Astrocyte (in vitro differentiated cells and primary cell): Measurements from ENCODE around the gene GCK. TPM values are rescaled to one million over a fixed set of nuclear protein-coding genes. Genes with fewer than 3 reads are reported as not detected.

ENCODE experiments used
- DNase-seq: peaks from one replicate; pipeline ENCODE4 v3.0.0-alpha.2; 2010; ENCODE audit warnings: low read depth
- FAIRE-seq: peaks from 2 replicates; lab custom pipeline; 2011; peaks lifted over from hg19 to GRCh38; lab: Jason Lieb, UNC
- H2AFZ ChIP-seq: 2 replicates; pipeline ENCODE4 v1.6.0; 2012; ENCODE audit warnings: low read depth, low read length, inconsistent platforms
- H3K27ac ChIP-seq: 2 replicates; pipeline ENCODE4 v1.5.1; 2011; ENCODE audit warnings: low read depth, low read length, inconsistent platforms
- H3K27me3 ChIP-seq: 2 replicates; pipeline ENCODE4 v1.6.0; 2011; ENCODE audit warnings: low read length, inconsistent platforms; ENCODE audit not compliant: insufficient read depth
- H3K36me3 ChIP-seq: 2 replicates; pipeline ENCODE4 v1.5.1; 2011; ENCODE audit warnings: low read length, inconsistent platforms; ENCODE audit not compliant: insufficient read depth
- H3K4me1 ChIP-seq: 2 replicates; pipeline ENCODE4 v1.5.1; 2011; ENCODE audit warnings: low read length, inconsistent platforms; ENCODE audit not compliant: insufficient read depth
- H3K4me2 ChIP-seq: 2 replicates; pipeline ENCODE4 v1.6.0; 2012; ENCODE audit warnings: low read length, inconsistent platforms
- H3K4me3 ChIP-seq: 2 replicates; pipeline ENCODE4 v1.5.1; 2011; ENCODE audit warnings: low read depth, mild to moderate bottlenecking, low read length, inconsistent platforms; ENCODE audit not compliant: insufficient read depth
- H3K79me2 ChIP-seq: 2 replicates; pipeline ENCODE4 v1.6.0; 2012; ENCODE audit warnings: mild to moderate bottlenecking, low read length, inconsistent platforms; ENCODE audit not compliant: insufficient read depth
- H3K9ac ChIP-seq: 2 replicates; pipeline ENCODE4 v1.6.0; 2012; ENCODE audit warnings: mild to moderate bottlenecking, low read length, inconsistent platforms
- H3K9me3 ChIP-seq: 2 replicates; pipeline ENCODE4 v1.5.1; 2012; ENCODE audit warnings: low read depth, mild to moderate bottlenecking, low read length, inconsistent platforms; ENCODE audit not compliant: insufficient read depth
- H4K20me1 ChIP-seq: 2 replicates; pipeline ENCODE4 v1.6.0; 2012; ENCODE audit warnings: low read length, inconsistent platforms; ENCODE audit not compliant: insufficient read depth
- H3K27ac Mint-ChIP-seq: one replicate; pipeline ENCODE4 v1.8.0; 2021; ENCODE audit warnings: mild to moderate bottlenecking, mixed read lengths; ENCODE audit not compliant: unreplicated experiment
- H3K27me3 Mint-ChIP-seq: one replicate; pipeline ENCODE4 v1.8.0; 2021; ENCODE audit warnings: low read depth, mixed read lengths; ENCODE audit not compliant: unreplicated experiment
- H3K36me3 Mint-ChIP-seq: one replicate; pipeline ENCODE4 v1.8.0; 2021; ENCODE audit warnings: low read depth, mixed read lengths; ENCODE audit not compliant: unreplicated experiment
- H3K4me1 Mint-ChIP-seq: one replicate; pipeline ENCODE4 v1.8.0; 2021; ENCODE audit warnings: low read depth, mixed read lengths; ENCODE audit not compliant: unreplicated experiment
- H3K4me3 Mint-ChIP-seq: one replicate; pipeline ENCODE4 v1.8.0; 2021; ENCODE audit warnings: mild to moderate bottlenecking, moderate library complexity, mixed read lengths; ENCODE audit not compliant: unreplicated experiment
- H3K9me3 Mint-ChIP-seq: one replicate; pipeline ENCODE4 v1.8.0; 2021; ENCODE audit warnings: mild to moderate bottlenecking, mixed read lengths; ENCODE audit not compliant: unreplicated experiment
- EZH2 ChIP-seq: IDR thresholded peaks from 2 replicates; pipeline ENCODE4 v1.6.1; 2012; ENCODE audit warnings: mild to moderate bottlenecking, low read length, inconsistent platforms; ENCODE audit not compliant: insufficient read depth
- total RNA-seq: library from RNA; stranded (reverse); gene quantifications from 2 replicates; pipeline ENCODE4 v1.2.1, GENCODE V29; 2021
- TF ChIP-seq, protein P1 (sequence below): IDR thresholded peaks from 2 replicates; pipeline ENCODE4 v1.5.1; 2011; ENCODE audit warnings: low read depth, mild to moderate bottlenecking, inconsistent platforms, low read length, moderate library complexity; ENCODE audit not compliant: insufficient read depth

Gene GCK
- total RNA-seq, 1 donor from 2014 or later = not detected

DNA sequence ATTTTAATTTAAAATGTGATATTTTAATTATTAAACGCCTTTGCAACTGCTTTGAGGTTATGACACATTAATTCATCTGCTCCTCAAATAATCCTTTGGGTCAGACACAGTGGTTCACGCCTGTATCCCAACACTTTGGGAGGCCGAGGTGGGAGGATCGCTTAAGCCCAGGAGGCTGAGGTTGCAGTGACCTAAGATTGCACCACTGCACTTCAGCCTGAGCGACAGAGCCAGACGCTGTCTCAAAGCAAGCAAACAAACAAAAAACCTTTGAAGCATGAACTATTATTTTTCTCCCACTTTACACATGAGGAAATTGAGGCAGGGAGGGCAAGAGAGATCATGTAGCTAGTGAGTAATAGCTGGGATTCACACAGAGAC is 64.4 kb downstream of the GCK start:
- H3K79me2 ChIP-seq = peaks cover 26% of the 10 kb centered on the region
- no peak overlapping the region for H3K9ac ChIP-seq
- no peak overlapping the region for H3K4me2 ChIP-seq
- H2AFZ ChIP-seq = no peak overlapping the region
- no peak for DNase-seq
- peaks cover 18% of the 10 kb centered on the region for H3K9me3 Mint-ChIP-seq
- H3K27ac ChIP-seq = no peak overlapping the region
- H3K4me1 Mint-ChIP-seq = peaks cover 8% of the 10 kb centered on the region
- no peak overlapping the region for H3K4me3 ChIP-seq
- H3K27me3 Mint-ChIP-seq = peaks cover 3% of the 10 kb centered on the region
- H3K9me3 ChIP-seq = no peaks in the 10 kb centered on the region
- FAIRE-seq = no peak
- peaks cover 8% of the 10 kb centered on the region for H3K36me3 Mint-ChIP-seq
- H3K27me3 ChIP-seq = no peaks in the 10 kb centered on the region
- peaks cover 5% of the 10 kb centered on the region for H4K20me1 ChIP-seq
- peak overlapping the region; percentile 47 for H3K27ac Mint-ChIP-seq
- peak overlapping the region; percentile 5 for H3K4me3 Mint-ChIP-seq
- TF ChIP-seq, protein P1, sequence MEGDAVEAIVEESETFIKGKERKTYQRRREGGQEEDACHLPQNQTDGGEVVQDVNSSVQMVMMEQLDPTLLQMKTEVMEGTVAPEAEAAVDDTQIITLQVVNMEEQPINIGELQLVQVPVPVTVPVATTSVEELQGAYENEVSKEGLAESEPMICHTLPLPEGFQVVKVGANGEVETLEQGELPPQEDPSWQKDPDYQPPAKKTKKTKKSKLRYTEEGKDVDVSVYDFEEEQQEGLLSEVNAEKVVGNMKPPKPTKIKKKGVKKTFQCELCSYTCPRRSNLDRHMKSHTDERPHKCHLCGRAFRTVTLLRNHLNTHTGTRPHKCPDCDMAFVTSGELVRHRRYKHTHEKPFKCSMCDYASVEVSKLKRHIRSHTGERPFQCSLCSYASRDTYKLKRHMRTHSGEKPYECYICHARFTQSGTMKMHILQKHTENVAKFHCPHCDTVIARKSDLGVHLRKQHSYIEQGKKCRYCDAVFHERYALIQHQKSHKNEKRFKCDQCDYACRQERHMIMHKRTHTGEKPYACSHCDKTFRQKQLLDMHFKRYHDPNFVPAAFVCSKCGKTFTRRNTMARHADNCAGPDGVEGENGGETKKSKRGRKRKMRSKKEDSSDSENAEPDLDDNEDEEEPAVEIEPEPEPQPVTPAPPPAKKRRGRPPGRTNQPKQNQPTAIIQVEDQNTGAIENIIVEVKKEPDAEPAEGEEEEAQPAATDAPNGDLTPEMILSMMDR = no peak
- TF ChIP-seq EZH2 = no peak
- peaks cover 12% of the 10 kb centered on the region for H3K4me1 ChIP-seq
- H3K36me3 ChIP-seq = peaks cover 9% of the 10 kb centered on the region

DNA sequence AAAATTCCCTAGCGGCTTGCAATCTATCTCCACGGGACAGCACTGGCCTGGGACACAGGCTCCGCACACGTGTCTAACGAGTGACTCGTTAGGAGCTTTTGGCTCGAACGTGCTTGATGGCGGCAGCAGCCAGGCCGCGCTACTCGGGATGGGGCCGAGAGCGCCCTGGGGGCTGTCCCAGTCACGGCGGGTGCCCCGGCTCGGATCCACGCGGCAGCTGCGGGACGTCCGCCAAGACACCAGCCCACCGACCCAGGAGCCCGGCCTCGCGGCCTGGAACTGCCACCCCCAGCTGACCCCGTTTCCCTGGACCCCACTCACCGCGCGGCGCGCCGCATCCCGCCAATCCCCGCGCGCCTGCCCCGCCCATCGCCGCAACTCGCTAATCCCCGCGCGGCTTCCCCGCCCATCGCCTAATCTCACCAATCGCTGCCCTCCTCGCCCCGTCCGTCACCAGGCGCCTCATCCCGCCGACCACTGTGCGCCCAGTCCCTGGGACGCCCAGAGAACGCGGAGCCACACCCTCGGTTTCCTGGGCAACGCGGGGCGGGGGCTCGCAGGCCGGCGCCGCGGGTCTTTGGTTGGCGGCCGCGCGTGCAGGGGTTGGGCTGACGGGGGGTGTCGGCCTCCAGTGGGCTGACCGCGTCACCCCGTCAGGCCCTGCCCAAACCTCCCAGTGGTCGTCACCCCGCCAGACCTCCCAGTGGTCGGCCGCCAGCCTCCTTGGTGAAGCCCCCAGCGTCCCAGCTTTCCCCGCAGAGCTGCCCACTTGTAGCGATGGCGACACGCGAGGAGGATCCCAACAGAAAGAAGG is 65.8 kb downstream of the GCK start, which contains the start of gene POLD2:
Gene POLD2, minus strand, starts transcription at position 359 of the 814 bp plus-strand sequence. CDS start 1,495 bp downstream, outside the sequence.
- Histone ChIP-seq H3K27me3 (no peaks in the 10 kb centered on the region), H3K9me3 (no peaks in the 10 kb centered on the region), H3K4me3 (peak within 1 kb of the TSS; percentile 62), H2AFZ (peak within 1 kb of the TSS; percentile 89), H3K79me2 (peaks cover 35% of the 10 kb centered on the region), H3K9ac (peak within 1 kb of the TSS; percentile 81), H3K27ac (peak within 1 kb of the TSS; percentile 72), H3K4me1 (peaks cover 12% of the 10 kb centered on the region), H3K36me3 (peaks cover 14% of the 10 kb centered on the region), H3K4me2 (peak within 1 kb of the TSS; percentile 93), H4K20me1 (peaks cover 8% of the 10 kb centered on the region)
- Mint-ChIP-seq H3K27me3 (peaks cover 3% of the 10 kb centered on the region), H3K36me3 (peaks cover 14% of the 10 kb centered on the region), H3K27ac (peak within 1 kb of the TSS; percentile 89), H3K4me1 (peaks cover 8% of the 10 kb centered on the region), H3K9me3 (peaks cover 18% of the 10 kb centered on the region), H3K4me3 (peak within 1 kb of the TSS; percentile 84)
- TF ChIP-seq EZH2 = no peak
- FAIRE-seq (no peak), DNase-seq (peak; percentile 90)

DNA sequence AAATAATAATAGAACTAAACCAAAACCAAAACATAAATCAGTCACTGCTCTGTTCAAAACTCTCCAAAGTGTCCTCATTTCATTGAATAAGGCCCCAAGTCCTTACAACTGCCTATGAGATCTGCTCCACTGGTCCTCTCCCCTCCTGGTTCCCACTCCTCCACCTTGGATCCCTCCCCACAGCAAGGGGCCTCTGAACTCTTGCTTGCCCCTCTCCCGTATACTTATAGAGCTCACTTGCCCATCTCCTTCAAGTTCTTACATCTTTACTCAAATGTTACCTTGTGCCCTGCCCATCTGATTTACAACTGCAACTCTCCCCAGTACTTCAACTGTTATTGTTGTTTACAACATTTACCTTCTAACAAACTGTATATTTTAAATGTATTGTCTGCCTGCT is 66.7 kb downstream of the GCK start:
- H3K4me3 ChIP-seq = peak overlapping the region; percentile 62
- TF ChIP-seq, protein P1 = no peak
- no peak for TF ChIP-seq EZH2
- H3K36me3 ChIP-seq = peaks cover 14% of the 10 kb centered on the region
- H3K27me3 ChIP-seq = no peaks in the 10 kb centered on the region
- Mint-ChIP-seq H3K4me1 (peaks cover 8% of the 10 kb centered on the region), H3K27ac (peak overlapping the region; percentile 48), H3K4me3 (peak overlapping the region; percentile 84), H3K27me3 (peaks cover 2% of the 10 kb centered on the region), H3K9me3 (peaks cover 12% of the 10 kb centered on the region), H3K36me3 (peaks cover 19% of the 10 kb centered on the region)
- DNase-seq (no peak), FAIRE-seq (no peak)
- H3K9ac ChIP-seq = peak overlapping the region; percentile 76
- no peak overlapping the region for H2AFZ ChIP-seq
- H3K4me1 ChIP-seq = peaks cover 12% of the 10 kb centered on the region
- H3K27ac ChIP-seq = peak overlapping the region; percentile 72
- peaks cover 35% of the 10 kb centered on the region for H3K79me2 ChIP-seq
- peaks cover 8% of the 10 kb centered on the region for H4K20me1 ChIP-seq
- H3K4me2 ChIP-seq = peak overlapping the region; percentile 93
- no peaks in the 10 kb centered on the region for H3K9me3 ChIP-seq
